ENCODE measurements around the gene MRPL24. TPM values are rescaled to one million over a fixed set of nuclear protein-coding genes. Genes with fewer than 3 reads are reported as not detected.

Gene MRPL24
- total RNA-seq, 2 donors from 2014 or later, result 22.6 to 35.6 TPM

GRCh38 chr1:156727492-156727891 lies 13.4 kb downstream of the MRPL24 start:
- H3K9me3 ChIP-seq, result no peaks in the 10 kb centered on the region
- peaks cover 27 to 57% of the 10 kb centered on the region in 2 donors for H3K4me1 ChIP-seq (ENCODE audit: control insufficient read depth in 1 of 2, low read depth in 2 of 2)
- no peaks in the 10 kb centered on the region for H3K27me3 ChIP-seq (replicated peaks; ENCODE audit: insufficient read depth)
- ATAC-seq (ENCODE audit: insufficient number of reproducible peaks, low FRiP score, low read depth), result no peak
- peak overlapping the region; percentile 97 to 99 for H3K27ac ChIP-seq
- DNase-seq (ENCODE audit: low spot score), result no peak
- peak overlapping the region; percentile 80 for H3K4me3 ChIP-seq
- no peak for TF ChIP-seq CTCF (IDR thresholded peaks at IDR 0.05)
- H3K36me3 ChIP-seq, result peaks cover 21% of the 10 kb centered on the region

- Histone ChIP-seq H3K4me1 (ENCODE audit: control insufficient read depth in 1 of 2, low read depth in 2 of 2) (peaks cover 27 to 57% of the 10 kb centered on the region in 2 donors), H3K36me3 (peaks cover 25% of the 10 kb centered on the region), H3K27ac (no peak overlapping the region), H3K4me3 (peak overlapping the region; percentile 80), H3K27me3 (replicated peaks; ENCODE audit: insufficient read depth) (no peaks in the 10 kb centered on the region), H3K9me3 (no peaks in the 10 kb centered on the region)
- no peak for ATAC-seq (ENCODE audit: insufficient number of reproducible peaks, low FRiP score, low read depth)
- peak; percentile 36 for TF ChIP-seq CTCF (IDR thresholded peaks at IDR 0.05)
- no peak for DNase-seq (ENCODE audit: low spot score)
Measured at GRCh38 chr1:156726549-156727226, 14.2 kb downstream of the MRPL24 start.

GRCh38 chr1:156725683-156726280 lies 15.1 kb downstream of the MRPL24 start:
- TF ChIP-seq CTCF (IDR thresholded peaks at IDR 0.05), result peak; percentile 90
- H3K4me1 ChIP-seq (ENCODE audit: control insufficient read depth in 1 of 2, low read depth in 2 of 2), result peaks cover 27 to 57% of the 10 kb centered on the region in 2 donors
- DNase-seq (ENCODE audit: low spot score), result no peak
- no peaks in the 10 kb centered on the region for H3K27me3 ChIP-seq (replicated peaks; ENCODE audit: insufficient read depth)
- peak overlapping the region; percentile 80 for H3K4me3 ChIP-seq
- H3K27ac ChIP-seq, result no peak overlapping the region
- peak; percentile 42 for ATAC-seq (ENCODE audit: insufficient number of reproducible peaks, low FRiP score, low read depth)
- peaks cover 33% of the 10 kb centered on the region for H3K36me3 ChIP-seq
- no peaks in the 10 kb centered on the region for H3K9me3 ChIP-seq

- Histone ChIP-seq H3K27me3 (replicated peaks; ENCODE audit: insufficient read depth) (no peaks in the 10 kb centered on the region), H3K27ac (no peak overlapping the region), H3K36me3 (peaks cover 38% of the 10 kb centered on the region), H3K4me3 (no peak overlapping the region), H3K9me3 (no peaks in the 10 kb centered on the region), H3K4me1 (ENCODE audit: control insufficient read depth in 1 of 2, low read depth in 2 of 2) (peaks cover 16 to 28% of the 10 kb centered on the region in 2 donors)
- no peak for ATAC-seq (ENCODE audit: insufficient number of reproducible peaks, low FRiP score, low read depth)
- TF ChIP-seq CTCF (IDR thresholded peaks at IDR 0.05), result no peak
- no peak for DNase-seq (ENCODE audit: low spot score)
Measured at GRCh38 chr1:156721535-156721934, 19.4 kb downstream of the MRPL24 start.

GRCh38 chr1:156721131-156721530 lies 19.8 kb downstream of the MRPL24 start:
- no peak for DNase-seq (ENCODE audit: low spot score)
- Histone ChIP-seq H3K36me3 (peaks cover 38% of the 10 kb centered on the region), H3K9me3 (no peaks in the 10 kb centered on the region), H3K4me3 (no peak overlapping the region), H3K4me1 (ENCODE audit: control insufficient read depth in 1 of 2, low read depth in 2 of 2) (peaks cover 11 to 23% of the 10 kb centered on the region in 2 donors), H3K27me3 (replicated peaks; ENCODE audit: insufficient read depth) (no peaks in the 10 kb centered on the region), H3K27ac (no peak overlapping the region)
- TF ChIP-seq CTCF (IDR thresholded peaks at IDR 0.05), result no peak
- ATAC-seq (ENCODE audit: insufficient number of reproducible peaks, low FRiP score, low read depth), result no peak

Data from thoracic aorta (tissue), 2 donors.